ENCODE measurements around the gene CD2AP. TPM values are rescaled to one million over a fixed set of nuclear protein-coding genes. Genes with fewer than 3 reads are reported as not detected.

CD2AP gene
- total RNA-seq, 1 experiment from 2014 or later, result 20.6 TPM

- Histone ChIP-seq H3K4me3 (ENCODE audit: low read depth, low read length, poor library complexity, severe bottlenecking) (no peak overlapping the region), H3K36me3 (ENCODE audit: insufficient read depth, low read length, poor library complexity, severe bottlenecking) (no peaks in the 10 kb centered on the region), H3K27ac (ENCODE audit: low read depth, low read length, poor library complexity, severe bottlenecking) (no peak overlapping the region), H3K9me3 (ENCODE audit: low read depth, low read length, poor library complexity, severe bottlenecking) (no peaks in the 10 kb centered on the region), H3K4me1 (ENCODE audit: insufficient read depth, low read length, poor library complexity, severe bottlenecking) (peaks cover 12% of the 10 kb centered on the region), H3K27me3 (replicated peaks; ENCODE audit: insufficient read depth, low read depth, low read length, poor library complexity) (no peaks in the 10 kb centered on the region)
- TF ChIP-seq CTCF (conservative IDR thresholded peaks at IDR 0.05; ENCODE audit: low read depth, low read length), result no peak
- POLR2A ChIA-PET (ENCODE audit: low non-redundant PET), result no interaction called here
- DNase-seq (ENCODE audit: low spot score), result no peak
- intact Hi-C loops (cut with micrococcal nuclease; ENCODE audit: unreplicated experiment), result no loop called here
- CTCF ChIA-PET, result no interaction called here
- BruUV-seq (replicated peaks), result no TSS peak
These were observed 6.4 kb downstream of the CD2AP start for GRCh38 chr6:47483853-47484546.

- Histone ChIP-seq H3K9me3 (ENCODE audit: low read depth, low read length, poor library complexity, severe bottlenecking) (no peaks in the 10 kb centered on the region), H3K36me3 (ENCODE audit: insufficient read depth, low read length, poor library complexity, severe bottlenecking) (no peaks in the 10 kb centered on the region), H3K4me3 (ENCODE audit: low read depth, low read length, poor library complexity, severe bottlenecking) (no peak overlapping the region), H3K27me3 (replicated peaks; ENCODE audit: insufficient read depth, low read depth, low read length, poor library complexity) (no peaks in the 10 kb centered on the region), H3K27ac (ENCODE audit: low read depth, low read length, poor library complexity, severe bottlenecking) (no peak overlapping the region), H3K4me1 (ENCODE audit: insufficient read depth, low read length, poor library complexity, severe bottlenecking) (peaks cover 6% of the 10 kb centered on the region)
- TF ChIP-seq EZH2 (IDR thresholded peaks at IDR 0.05; ENCODE audit: borderline replicate concordance, low read depth, low read length, poor library complexity, severe bottlenecking) (no peak), CTCF (conservative IDR thresholded peaks at IDR 0.05; ENCODE audit: low read depth, low read length) (no peak)
- no TSS peak for BruUV-seq (replicated peaks)
- intact Hi-C loops (cut with micrococcal nuclease; ENCODE audit: unreplicated experiment), result no loop called here
- DNase-seq (ENCODE audit: low spot score), result no peak
- ChIA-PET POLR2A (ENCODE audit: low non-redundant PET) (no interaction called here), CTCF (no interaction called here)
These were observed 7.0 kb downstream of the CD2AP start for GRCh38 chr6:47484616-47485015.

- CTCF ChIA-PET, result no interaction called here
- Histone ChIP-seq H3K27me3 (replicated peaks; ENCODE audit: insufficient read depth, low read depth, low read length, poor library complexity) (no peaks in the 10 kb centered on the region), H3K4me3 (ENCODE audit: low read depth, low read length, poor library complexity, severe bottlenecking) (no peak overlapping the region), H3K36me3 (ENCODE audit: insufficient read depth, low read length, poor library complexity, severe bottlenecking) (no peaks in the 10 kb centered on the region), H3K9me3 (ENCODE audit: low read depth, low read length, poor library complexity, severe bottlenecking) (no peaks in the 10 kb centered on the region), H3K27ac (ENCODE audit: low read depth, low read length, poor library complexity, severe bottlenecking) (no peak overlapping the region), H3K4me1 (ENCODE audit: insufficient read depth, low read length, poor library complexity, severe bottlenecking) (peaks cover 4% of the 10 kb centered on the region)
- TF ChIP-seq CTCF (conservative IDR thresholded peaks at IDR 0.05; ENCODE audit: low read depth, low read length), result no peak
- TF ChIP-seq EZH2 (IDR thresholded peaks at IDR 0.05; ENCODE audit: borderline replicate concordance, low read depth, low read length, poor library complexity, severe bottlenecking), result no peak
- no peak for DNase-seq (ENCODE audit: low spot score)
- BruUV-seq (replicated peaks), result no TSS peak
- intact Hi-C loops (cut with micrococcal nuclease; ENCODE audit: unreplicated experiment), result no loop called here
- POLR2A ChIA-PET (ENCODE audit: low non-redundant PET), result no interaction called here
These were observed 7.5 kb downstream of the CD2AP start for GRCh38 chr6:47485083-47485482.

Measured in A673 (cell line).